ENCODE results near the gene OPCML.

OPCML gene

GRCh38 chr11:132821499-132821898 is 710.8 kb downstream of the OPCML start:
- no peak for DNase-seq

GRCh38 chr11:132821014-132821413 is 711.3 kb downstream of the OPCML start:
- no peak for DNase-seq

GRCh38 chr11:132818951-132819350 is 713.4 kb downstream of the OPCML start:
- DNase-seq, result no peak

- no peak for DNase-seq
Measured at GRCh38 chr11:132817387-132817786, 714.9 kb downstream of the OPCML start.

GRCh38 chr11:132814410-132814809 is 717.9 kb downstream of the OPCML start:
- DNase-seq, result no peak

- no peak for DNase-seq
Measured at GRCh38 chr11:132811649-132812048, 720.7 kb downstream of the OPCML start.

- DNase-seq, result no peak
Measured at GRCh38 chr11:132809070-132809469, 723.2 kb downstream of the OPCML start.

GRCh38 chr11:132804258-132804657 is 728.0 kb downstream of the OPCML start:
- no peak for DNase-seq

- DNase-seq, result no peak
Measured at GRCh38 chr11:132803436-132803835, 728.9 kb downstream of the OPCML start.

- no peak for DNase-seq
Measured at GRCh38 chr11:132802947-132803346, 729.4 kb downstream of the OPCML start.

- no peak for DNase-seq
Measured at GRCh38 chr11:132793831-132794230, 738.5 kb downstream of the OPCML start.

GRCh38 chr11:132792341-132793140 is 739.8 kb downstream of the OPCML start:
- no peak for DNase-seq

- DNase-seq, result no peak
Measured at GRCh38 chr11:132790971-132791370, 741.3 kb downstream of the OPCML start.

- no peak for DNase-seq
Measured at GRCh38 chr11:132790466-132790865, 741.8 kb downstream of the OPCML start.

GRCh38 chr11:132788816-132789325 is 743.4 kb downstream of the OPCML start:
- DNase-seq, result no peak

GRCh38 chr11:132785878-132786277 is 746.4 kb downstream of the OPCML start:
- no peak for DNase-seq

- no peak for DNase-seq
Measured at GRCh38 chr11:132784441-132784840, 747.9 kb downstream of the OPCML start.

GRCh38 chr11:132782102-132782501 is 750.2 kb downstream of the OPCML start:
- DNase-seq, result no peak

- no peak for DNase-seq
Measured at GRCh38 chr11:132780046-132780445, 752.3 kb downstream of the OPCML start.

GRCh38 chr11:132779497-132779896 is 752.8 kb downstream of the OPCML start:
- no peak for DNase-seq

- no peak for DNase-seq
Measured at GRCh38 chr11:132777067-132777975, 755.0 kb downstream of the OPCML start.

- DNase-seq, result no peak
Measured at GRCh38 chr11:132773751-132774150, 758.5 kb downstream of the OPCML start.

GRCh38 chr11:132772703-132773545 is 759.4 kb downstream of the OPCML start:
- DNase-seq, result no peak

Data from stimulated activated CD4-positive, alpha-beta T cell treated with anti-CD3 and anti-CD28 coated beads, Interleukin-4, amount 100 ng/mL, for 4 hours (primary cell).